PFSK-1 (cell line): Measurements from ENCODE around the gene GATD1.

Source experiments
- FOXP2 ChIP-seq: optimal IDR thresholded peaks from 2 replicates; pipeline ENCODE3; 2011; ENCODE audit warnings: borderline replicate concordance, control low read depth, inconsistent platforms; ENCODE audit not compliant: insufficient read depth; ENCODE audit errors: extremely low read length, extremely low read depth
- POLR2AphosphoS5 ChIP-seq: IDR thresholded peaks from 2 replicates; pipeline ENCODE4 v1.6.1; 2012; ENCODE audit warnings: low read depth, mild to moderate bottlenecking, control low read depth, low read length, moderate library complexity
- REST ChIP-seq, 2 experiments: IDR thresholded peaks; 2 replicates each; pipeline versions ENCODE4 v1.6.1 to v1.8.0; 2011 to 2012; ENCODE audit warnings: low read depth in 2 of 2, low read length in 2 of 2, control low read depth in 1 of 2, inconsistent platforms in 1 of 2, mild to moderate bottlenecking in 1 of 2, moderate library complexity in 1 of 2; ENCODE audit not compliant: insufficient read depth in 1 of 2
- SIN3A ChIP-seq: IDR thresholded peaks from 2 replicates; pipeline ENCODE4 v1.6.1; 2012; ENCODE audit warnings: mild to moderate bottlenecking, low read length, moderate library complexity, borderline replicate concordance; ENCODE audit not compliant: insufficient read depth
- TAF1 ChIP-seq: IDR thresholded peaks from 2 replicates; pipeline ENCODE4 v1.6.1; 2012; ENCODE audit warnings: low read length, control low read depth, borderline replicate concordance; ENCODE audit not compliant: insufficient read depth

The GATD1 gene

GRCh38 chr11:796565-797295 is 19.4 kb upstream of the GATD1 start:
- TF ChIP-seq REST (IDR thresholded peaks at IDR 0.05; ENCODE audit: insufficient read depth in 1 of 2, low read depth in 2 of 2, low read length in 2 of 2): no peak
- TF ChIP-seq TAF1: no peak

- TF ChIP-seq POLR2AphosphoS5 (peak; percentile 71; the same call in 1 of the 2 replicates), SIN3A (peak; percentile 96; the same call in 1 of the 2 replicates), REST (IDR thresholded peaks at IDR 0.05; ENCODE audit: insufficient read depth in 1 of 2, low read depth in 2 of 2, low read length in 2 of 2) (no peak), FOXP2 (no peak), TAF1 (0 out of 2 replicates have a peak, but pooled peaks have one; percentile 47)
These were observed 18.6 kb upstream of the GATD1 start for GRCh38 chr11:795634-796564.

- TF ChIP-seq REST (IDR thresholded peaks at IDR 0.05; ENCODE audit: insufficient read depth in 1 of 2, low read depth in 2 of 2, low read length in 2 of 2) (no peak), SIN3A (no peak), POLR2AphosphoS5 (no peak), TAF1 (no peak), FOXP2 (no peak)
These were observed 17.7 kb upstream of the GATD1 start for GRCh38 chr11:794766-795633.

- TF ChIP-seq POLR2AphosphoS5 (no peak), FOXP2 (no peak), TAF1 (no peak), SIN3A (no peak)
These were observed 16.9 kb upstream of the GATD1 start for GRCh38 chr11:794013-794765.
